GM21723 (cell line): ENCODE results near the gene KDELR3.
"Not testable (repeated sequence)": the region's sequence is repeated elsewhere in the genome, so short reads cannot be mapped to it uniquely, and the experiment has no call there.

Source experiments
- ATAC-seq: cut with Tn5 transposase; IDR thresholded peaks from one replicate; pipeline ENCODE4 v1.9.1; 2021; ENCODE audit warnings: mild to moderate bottlenecking, moderate library complexity; ENCODE audit not compliant: unreplicated experiment

The KDELR3 gene

DNA sequence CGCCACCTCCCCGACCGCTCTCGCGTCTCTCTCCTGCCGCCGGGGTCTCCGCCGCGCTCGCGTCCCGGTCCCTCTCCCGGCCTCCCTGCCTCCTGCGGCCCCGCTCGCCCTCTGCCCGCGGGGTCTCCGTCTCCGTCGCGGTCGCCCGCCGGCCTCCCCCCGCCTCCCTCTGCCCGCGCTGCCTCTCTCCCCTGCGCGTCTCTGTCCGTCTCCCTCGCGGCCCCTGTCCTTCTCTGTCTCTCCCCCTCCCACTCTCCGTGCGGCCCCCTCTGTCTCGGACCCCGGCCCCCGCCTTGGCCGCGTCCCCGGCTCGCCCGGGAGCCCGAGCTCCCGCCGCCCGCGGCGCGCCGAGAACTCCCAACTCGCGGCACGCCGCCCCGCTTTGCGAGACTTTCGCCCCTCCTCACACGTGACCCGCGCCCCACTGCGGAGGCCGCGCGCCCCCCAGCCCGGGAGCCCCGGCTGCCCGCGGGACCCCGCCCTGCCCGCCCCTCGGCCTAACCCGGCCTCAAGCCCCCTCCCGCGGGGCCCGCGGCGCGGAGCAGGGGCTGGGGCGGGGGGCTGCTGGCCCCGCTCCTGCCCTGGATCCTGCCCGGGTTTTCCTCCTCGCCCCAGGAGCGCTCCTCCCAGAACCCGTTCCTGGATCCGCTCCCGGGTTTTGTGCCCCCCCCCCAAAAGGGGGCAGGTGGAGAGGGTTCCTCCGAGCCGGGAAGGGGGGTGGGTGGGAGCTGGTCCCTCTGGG lies 12.2 kb upstream of the KDELR3 start:
- ATAC-seq = no peak

DNA sequence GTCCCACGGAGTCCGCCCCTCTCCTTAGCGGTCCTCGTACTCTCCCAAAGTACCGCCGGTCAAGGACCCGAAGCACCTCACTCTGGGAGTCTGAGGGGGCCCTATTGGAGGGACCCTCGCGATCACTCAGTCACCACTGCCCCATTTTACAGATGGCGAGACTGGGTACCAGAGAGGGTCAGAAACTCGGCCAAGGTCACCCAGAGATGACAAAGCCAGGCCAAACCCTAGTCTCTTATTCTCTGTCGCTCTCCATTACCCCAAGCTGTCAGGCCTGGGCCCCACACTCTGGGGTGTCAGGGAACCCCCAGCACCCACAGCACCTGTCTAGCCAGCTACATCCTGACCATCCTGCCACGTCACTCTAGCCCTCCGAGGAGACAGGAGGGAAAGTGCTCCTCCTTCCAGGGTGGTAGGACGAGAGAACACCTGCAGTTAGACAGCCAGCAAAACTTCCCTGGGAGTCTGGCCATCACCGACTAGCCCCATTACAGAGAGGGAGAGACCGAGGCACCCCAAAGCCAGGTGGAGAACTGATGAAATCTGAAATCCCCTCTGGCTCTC lies 11.5 kb upstream of the KDELR3 start:
- no peak for ATAC-seq

DNA sequence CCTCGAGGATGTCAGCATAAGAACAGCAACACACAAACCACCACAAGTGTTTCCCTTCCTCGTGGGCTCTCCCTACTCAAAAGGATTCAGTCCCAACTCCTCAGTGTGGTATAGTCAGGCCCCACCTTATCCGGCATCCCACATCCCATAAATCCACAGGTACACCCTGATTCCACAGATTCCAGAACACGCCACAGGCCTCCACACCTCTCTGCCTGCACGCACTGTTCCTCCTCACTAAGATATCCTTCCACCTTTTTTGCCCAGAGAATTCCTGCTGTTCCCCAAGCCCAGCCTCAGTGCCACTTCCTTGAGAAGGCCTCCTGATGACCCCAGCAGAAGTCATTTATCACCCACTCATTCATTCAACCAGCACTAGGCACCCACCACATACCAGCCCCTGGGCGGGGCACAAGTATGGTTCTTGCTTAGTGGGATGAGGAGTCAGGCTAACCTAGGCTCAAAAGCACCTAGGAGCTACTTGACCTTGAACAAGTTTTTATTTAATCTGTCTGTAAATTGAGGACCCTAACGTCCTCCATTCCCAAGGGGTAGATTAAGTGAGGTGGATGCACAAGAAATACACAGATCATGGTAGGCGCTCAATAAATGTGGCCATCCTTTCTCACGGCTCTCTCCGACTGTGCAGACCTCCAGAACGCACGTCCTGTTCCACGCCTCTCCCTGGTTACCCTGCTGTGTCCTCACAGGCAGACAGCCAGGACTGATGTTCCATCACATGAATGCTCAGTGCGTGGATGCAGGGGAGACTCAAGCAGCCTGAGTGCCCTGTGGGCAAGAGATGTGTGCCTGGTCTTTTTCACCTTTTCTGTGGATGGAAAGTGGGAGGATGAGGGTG lies 10.8 kb upstream of the KDELR3 start:
- ATAC-seq = no peak

GRCh38 chr22:38460426-38460840 lies 7.5 kb upstream of the KDELR3 start:
- no peak for ATAC-seq

DNA sequence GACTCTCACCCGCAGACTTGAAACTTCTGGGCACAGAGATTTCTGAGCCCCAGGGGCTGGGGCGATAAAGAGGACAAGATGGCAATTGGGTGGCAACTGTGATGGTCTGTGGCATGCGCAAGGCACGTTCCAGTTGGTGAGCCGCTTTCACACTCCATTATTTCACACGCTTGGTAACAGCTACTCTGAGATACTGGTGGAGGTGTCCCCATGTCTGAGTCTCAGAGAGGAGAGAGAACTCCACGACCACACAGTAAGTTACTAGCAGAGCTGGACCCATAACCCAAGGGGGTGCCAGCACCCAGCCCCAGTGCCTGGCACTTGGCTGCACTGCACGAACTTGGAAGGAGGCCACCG lies 6.9 kb upstream of the KDELR3 start:
- ATAC-seq = no peak

GRCh38 chr22:38461414-38462081 lies 6.3 kb upstream of the KDELR3 start:
- no peak for ATAC-seq

- ATAC-seq = no peak
Observed at GRCh38 chr22:38462960-38463784, 4.7 kb upstream of the KDELR3 start.

- no peak for ATAC-seq
Observed at GRCh38 chr22:38464992-38465672, 2.8 kb upstream of the KDELR3 start.

GRCh38 chr22:38465673-38466490 lies 2.0 kb upstream of the KDELR3 start:
- ATAC-seq = no peak

DNA sequence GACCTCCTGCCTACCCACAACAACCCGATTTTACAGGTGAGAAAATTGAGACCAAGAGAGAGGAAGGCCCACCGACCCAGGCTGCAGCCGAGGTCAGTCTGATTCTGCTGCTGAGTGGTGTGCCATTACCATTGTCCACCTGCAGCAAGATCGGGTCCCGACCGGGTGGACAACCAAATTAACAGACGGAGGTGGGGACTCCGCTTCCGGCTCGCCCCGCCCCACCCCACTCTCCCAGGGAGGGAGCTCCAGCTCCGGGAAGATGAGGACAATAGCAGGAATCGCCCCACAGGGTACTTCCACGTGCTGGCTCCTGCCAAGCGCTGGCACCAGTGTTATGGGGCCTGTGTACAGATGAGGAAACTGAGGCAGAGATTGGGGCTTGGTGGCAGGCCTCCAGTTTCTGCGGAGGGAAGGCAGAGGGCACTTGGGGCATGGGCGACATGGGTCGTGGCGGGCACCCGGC lies 425 bp upstream of the KDELR3 start:
- ATAC-seq = no peak

GRCh38 chr22:38468443-38469305 lies 778 bp downstream of the KDELR3 start:
- no peak for ATAC-seq

DNA sequence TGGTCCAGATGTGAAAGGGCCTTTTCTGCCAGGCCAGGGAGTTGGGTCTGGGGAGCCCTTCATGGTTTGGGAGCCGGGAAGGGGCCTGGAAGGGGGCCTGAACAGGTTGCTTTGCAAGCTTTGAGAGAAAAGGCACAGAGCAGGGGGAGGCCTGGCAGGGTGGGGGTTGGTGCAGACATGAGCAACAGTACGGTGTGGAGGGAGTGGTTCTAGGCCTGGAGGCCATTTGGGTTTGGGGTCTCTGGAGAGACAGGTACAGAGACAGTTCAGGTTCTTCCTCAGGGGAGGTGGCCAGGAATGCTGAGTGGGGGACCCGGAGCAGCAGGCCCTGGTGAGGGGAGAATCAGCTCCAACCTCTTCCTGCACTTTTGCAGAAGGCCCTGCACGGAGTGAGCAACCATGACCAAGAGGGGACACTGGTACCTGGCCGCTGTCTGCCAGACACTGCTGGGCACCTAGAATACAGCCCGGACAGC lies 1.4 kb downstream of the KDELR3 start:
- ATAC-seq = no peak

DNA sequence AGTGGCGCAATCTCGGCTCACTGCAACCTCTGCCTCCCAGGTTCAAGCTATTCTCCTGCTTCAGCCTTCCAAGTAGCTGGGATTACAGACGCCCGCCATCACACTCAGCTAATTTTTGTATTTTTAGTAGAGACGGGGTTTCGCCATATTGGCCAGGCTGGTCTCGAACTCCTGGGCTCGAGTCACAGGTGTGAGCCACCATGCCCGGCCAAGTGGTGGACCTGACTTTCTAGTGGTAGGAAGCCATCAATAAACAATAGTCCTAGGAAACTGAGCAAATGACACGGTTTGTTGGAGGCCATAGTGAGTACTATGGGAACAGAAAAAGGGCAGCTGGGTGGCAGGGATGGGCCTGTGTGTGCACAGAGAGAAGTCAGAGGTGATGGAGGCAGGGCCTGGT lies 2.3 kb downstream of the KDELR3 start:
- not testable (repeated sequence) for ATAC-seq

DNA sequence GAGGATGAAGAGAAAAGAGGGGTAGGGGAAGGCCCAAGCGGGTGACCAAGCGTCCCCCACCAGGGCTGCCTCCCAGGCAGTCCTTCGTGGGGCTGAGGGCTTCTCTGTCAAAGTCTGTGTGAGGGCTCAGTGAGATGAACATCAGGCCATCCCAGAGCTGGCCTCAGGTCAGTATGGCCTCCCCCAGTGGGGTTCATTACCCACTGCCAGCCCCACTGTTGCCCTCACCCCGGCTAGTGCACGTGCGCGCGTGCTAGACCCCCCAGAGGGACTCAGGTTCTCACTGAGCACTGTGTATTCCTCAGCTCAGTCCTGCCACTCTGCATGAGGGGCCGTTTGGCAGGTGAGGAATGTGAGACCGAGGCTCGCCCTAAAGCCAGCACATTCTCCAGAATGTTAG lies 3.3 kb downstream of the KDELR3 start:
- ATAC-seq = no peak

- ATAC-seq = no peak
Observed at GRCh38 chr22:38474003-38474607, 6.2 kb downstream of the KDELR3 start.

- ATAC-seq = no peak
Observed at GRCh38 chr22:38477585-38477984, 9.7 kb downstream of the KDELR3 start.

GRCh38 chr22:38479096-38479837 lies 11.4 kb downstream of the KDELR3 start:
- ATAC-seq = no peak
